ENCODE results near the gene SHC4. TPM values are rescaled to one million over a fixed set of nuclear protein-coding genes. Genes with fewer than 3 reads are reported as not detected.

SHC4 gene
- total RNA-seq, 1 donor from 2014 or later = 4.2 TPM

GRCh38 chr15:48992096-48992495 is 28.4 kb upstream of the SHC4 start:
- TF ChIP-seq, protein P1, sequence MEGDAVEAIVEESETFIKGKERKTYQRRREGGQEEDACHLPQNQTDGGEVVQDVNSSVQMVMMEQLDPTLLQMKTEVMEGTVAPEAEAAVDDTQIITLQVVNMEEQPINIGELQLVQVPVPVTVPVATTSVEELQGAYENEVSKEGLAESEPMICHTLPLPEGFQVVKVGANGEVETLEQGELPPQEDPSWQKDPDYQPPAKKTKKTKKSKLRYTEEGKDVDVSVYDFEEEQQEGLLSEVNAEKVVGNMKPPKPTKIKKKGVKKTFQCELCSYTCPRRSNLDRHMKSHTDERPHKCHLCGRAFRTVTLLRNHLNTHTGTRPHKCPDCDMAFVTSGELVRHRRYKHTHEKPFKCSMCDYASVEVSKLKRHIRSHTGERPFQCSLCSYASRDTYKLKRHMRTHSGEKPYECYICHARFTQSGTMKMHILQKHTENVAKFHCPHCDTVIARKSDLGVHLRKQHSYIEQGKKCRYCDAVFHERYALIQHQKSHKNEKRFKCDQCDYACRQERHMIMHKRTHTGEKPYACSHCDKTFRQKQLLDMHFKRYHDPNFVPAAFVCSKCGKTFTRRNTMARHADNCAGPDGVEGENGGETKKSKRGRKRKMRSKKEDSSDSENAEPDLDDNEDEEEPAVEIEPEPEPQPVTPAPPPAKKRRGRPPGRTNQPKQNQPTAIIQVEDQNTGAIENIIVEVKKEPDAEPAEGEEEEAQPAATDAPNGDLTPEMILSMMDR (IDR thresholded peaks at IDR 0.05; ENCODE audit: insufficient read depth, low read length, poor library complexity, severe bottlenecking) = no peak
- no peak for DNase-seq (ENCODE audit: low read depth)
- no peaks in the 10 kb centered on the region for H3K27me3 ChIP-seq (ENCODE audit: control insufficient read depth, insufficient read depth, low read length)
- H3K36me3 ChIP-seq (ENCODE audit: control insufficient read depth, insufficient read depth, low read length) = no peaks in the 10 kb centered on the region
- no peak overlapping the region for H3K4me3 ChIP-seq (ENCODE audit: low read depth, low read length)

- TF ChIP-seq, protein P1 (IDR thresholded peaks at IDR 0.05; ENCODE audit: insufficient read depth, low read length, poor library complexity, severe bottlenecking) = no peak
- no peaks in the 10 kb centered on the region for H3K27me3 ChIP-seq (ENCODE audit: control insufficient read depth, insufficient read depth, low read length)
- no peaks in the 10 kb centered on the region for H3K36me3 ChIP-seq (ENCODE audit: control insufficient read depth, insufficient read depth, low read length)
- no peak for DNase-seq (ENCODE audit: low read depth)
- H3K4me3 ChIP-seq (ENCODE audit: low read depth, low read length) = no peak overlapping the region
These were observed 25.5 kb upstream of the SHC4 start for GRCh38 chr15:48989170-48989569.

- no peak for DNase-seq (ENCODE audit: low read depth)
- H3K27me3 ChIP-seq (ENCODE audit: control insufficient read depth, insufficient read depth, low read length) = no peaks in the 10 kb centered on the region
- no peaks in the 10 kb centered on the region for H3K36me3 ChIP-seq (ENCODE audit: control insufficient read depth, insufficient read depth, low read length)
- no peak overlapping the region for H3K4me3 ChIP-seq (ENCODE audit: low read depth, low read length)
- TF ChIP-seq, protein P1 (IDR thresholded peaks at IDR 0.05; ENCODE audit: insufficient read depth, low read length, poor library complexity, severe bottlenecking) = no peak
These were observed 23.4 kb upstream of the SHC4 start for GRCh38 chr15:48987142-48987541.

GRCh38 chr15:48986240-48986639 is 22.5 kb upstream of the SHC4 start:
- TF ChIP-seq, protein P1 (IDR thresholded peaks at IDR 0.05; ENCODE audit: insufficient read depth, low read length, poor library complexity, severe bottlenecking) = no peak
- no peak for DNase-seq (ENCODE audit: low read depth)
- no peak overlapping the region for H3K4me3 ChIP-seq (ENCODE audit: low read depth, low read length)
- no peaks in the 10 kb centered on the region for H3K27me3 ChIP-seq (ENCODE audit: control insufficient read depth, insufficient read depth, low read length)
- H3K36me3 ChIP-seq (ENCODE audit: control insufficient read depth, insufficient read depth, low read length) = no peaks in the 10 kb centered on the region

GRCh38 chr15:48985516-48985915 is 21.8 kb upstream of the SHC4 start:
- DNase-seq (ENCODE audit: low read depth) = no peak
- TF ChIP-seq, protein P1 (IDR thresholded peaks at IDR 0.05; ENCODE audit: insufficient read depth, low read length, poor library complexity, severe bottlenecking) = no peak
- no peak overlapping the region for H3K4me3 ChIP-seq (ENCODE audit: low read depth, low read length)
- H3K27me3 ChIP-seq (ENCODE audit: control insufficient read depth, insufficient read depth, low read length) = no peaks in the 10 kb centered on the region
- no peaks in the 10 kb centered on the region for H3K36me3 ChIP-seq (ENCODE audit: control insufficient read depth, insufficient read depth, low read length)

- H3K4me3 ChIP-seq (ENCODE audit: low read depth, low read length) = no peak overlapping the region
- TF ChIP-seq, protein P1 (IDR thresholded peaks at IDR 0.05; ENCODE audit: insufficient read depth, low read length, poor library complexity, severe bottlenecking) = no peak
- no peaks in the 10 kb centered on the region for H3K36me3 ChIP-seq (ENCODE audit: control insufficient read depth, insufficient read depth, low read length)
- no peaks in the 10 kb centered on the region for H3K27me3 ChIP-seq (ENCODE audit: control insufficient read depth, insufficient read depth, low read length)
- no peak for DNase-seq (ENCODE audit: low read depth)
These were observed 21.2 kb upstream of the SHC4 start for GRCh38 chr15:48984811-48985352.
